Measurements from ENCODE around the gene MC1R.
A peak's percentile ranks its signal among the peaks of the same experiment; 100 is the strongest.

Gene MC1R

GRCh38 chr16:89944773-89945172, 26.1 kb downstream of the MC1R start:
- Histone ChIP-seq H3K27me3 (ENCODE audit: insufficient read depth, low read length) (peaks cover 35% of the 10 kb centered on the region), H3K36me3 (ENCODE audit: insufficient read depth, low read length) (no peaks in the 10 kb centered on the region), H3K9me3 (ENCODE audit: insufficient read depth, low read depth, low read length) (no peaks in the 10 kb centered on the region), H3K4me1 (ENCODE audit: insufficient read depth, low read length) (no peaks in the 10 kb centered on the region), H3K27ac (ENCODE audit: low read depth, low read length) (no peak overlapping the region), H3K9ac (ENCODE audit: low read depth, low read length) (no peak overlapping the region), H3K4me3 (ENCODE audit: low read length) (no peak overlapping the region)
- WGBS = 90% methylated on average over 5 of the region's 5 CpGs

- no peak overlapping the region for H3K4me3 ChIP-seq (ENCODE audit: low read length)
- H3K27me3 ChIP-seq (ENCODE audit: insufficient read depth, low read length) = peaks cover 38% of the 10 kb centered on the region
- no peaks in the 10 kb centered on the region for H3K4me1 ChIP-seq (ENCODE audit: insufficient read depth, low read length)
- 86% methylated on average over 5 of the region's 7 CpGs for WGBS
- no peak overlapping the region for H3K27ac ChIP-seq (ENCODE audit: low read depth, low read length)
- no peaks in the 10 kb centered on the region for H3K36me3 ChIP-seq (ENCODE audit: insufficient read depth, low read length)
- H3K9me3 ChIP-seq (ENCODE audit: insufficient read depth, low read depth, low read length) = no peaks in the 10 kb centered on the region
- no peak overlapping the region for H3K9ac ChIP-seq (ENCODE audit: low read depth, low read length)
Observed at GRCh38 chr16:89945654-89946053, 27.0 kb downstream of the MC1R start.

GRCh38 chr16:89946515-89946914, 27.9 kb downstream of the MC1R start:
- peaks cover 38% of the 10 kb centered on the region for H3K27me3 ChIP-seq (ENCODE audit: insufficient read depth, low read length)
- no peaks in the 10 kb centered on the region for H3K36me3 ChIP-seq (ENCODE audit: insufficient read depth, low read length)
- no peak overlapping the region for H3K4me3 ChIP-seq (ENCODE audit: low read length)
- H3K9ac ChIP-seq (ENCODE audit: low read depth, low read length) = no peak overlapping the region
- WGBS = 88% methylated on average over 5 of the region's 5 CpGs
- no peaks in the 10 kb centered on the region for H3K4me1 ChIP-seq (ENCODE audit: insufficient read depth, low read length)
- no peaks in the 10 kb centered on the region for H3K9me3 ChIP-seq (ENCODE audit: insufficient read depth, low read depth, low read length)
- H3K27ac ChIP-seq (ENCODE audit: low read depth, low read length) = no peak overlapping the region

GRCh38 chr16:89949121-89949742, 30.6 kb downstream of the MC1R start:
- 23% methylated on average over 55 of the region's 55 CpGs for WGBS
- peak overlapping the region; percentile 50; the same call in 1 of the 2 replicates for H3K9ac ChIP-seq (ENCODE audit: low read depth, low read length)
- H3K36me3 ChIP-seq (ENCODE audit: insufficient read depth, low read length) = no peaks in the 10 kb centered on the region
- H3K27me3 ChIP-seq (ENCODE audit: insufficient read depth, low read length) = peaks cover 38% of the 10 kb centered on the region
- H3K4me1 ChIP-seq (ENCODE audit: insufficient read depth, low read length) = no peaks in the 10 kb centered on the region
- H3K4me3 ChIP-seq (ENCODE audit: low read length) = peak overlapping the region; percentile 61
- no peak overlapping the region for H3K27ac ChIP-seq (ENCODE audit: low read depth, low read length)
- no peaks in the 10 kb centered on the region for H3K9me3 ChIP-seq (ENCODE audit: insufficient read depth, low read depth, low read length)

- Histone ChIP-seq H3K27me3 (ENCODE audit: insufficient read depth, low read length) (peaks cover 36% of the 10 kb centered on the region), H3K9me3 (ENCODE audit: insufficient read depth, low read depth, low read length) (no peaks in the 10 kb centered on the region), H3K27ac (ENCODE audit: low read depth, low read length) (no peak overlapping the region), H3K9ac (ENCODE audit: low read depth, low read length) (0 out of 2 replicates have a peak overlapping the region, but pooled peaks have one; percentile 50), H3K4me3 (ENCODE audit: low read length) (peak overlapping the region; percentile 61), H3K4me1 (ENCODE audit: insufficient read depth, low read length) (no peaks in the 10 kb centered on the region), H3K36me3 (ENCODE audit: insufficient read depth, low read length) (no peaks in the 10 kb centered on the region)
- WGBS = 89% methylated on average over 12 of the region's 12 CpGs
Observed at GRCh38 chr16:89949756-89950155, 31.1 kb downstream of the MC1R start.

- Histone ChIP-seq H3K9me3 (ENCODE audit: insufficient read depth, low read depth, low read length) (no peaks in the 10 kb centered on the region), H3K36me3 (ENCODE audit: insufficient read depth, low read length) (no peaks in the 10 kb centered on the region), H3K27me3 (ENCODE audit: insufficient read depth, low read length) (peaks cover 26% of the 10 kb centered on the region), H3K4me1 (ENCODE audit: insufficient read depth, low read length) (no peaks in the 10 kb centered on the region), H3K27ac (ENCODE audit: low read depth, low read length) (no peak overlapping the region), H3K9ac (ENCODE audit: low read depth, low read length) (no peak overlapping the region), H3K4me3 (ENCODE audit: low read length) (no peak overlapping the region)
- WGBS = 93% methylated on average over 5 of the region's 5 CpGs
Observed at GRCh38 chr16:89951509-89951908, 32.8 kb downstream of the MC1R start.

- Histone ChIP-seq H3K27me3 (ENCODE audit: insufficient read depth, low read length) (peaks cover 22% of the 10 kb centered on the region), H3K4me1 (ENCODE audit: insufficient read depth, low read length) (no peaks in the 10 kb centered on the region), H3K9me3 (ENCODE audit: insufficient read depth, low read depth, low read length) (no peaks in the 10 kb centered on the region), H3K27ac (ENCODE audit: low read depth, low read length) (no peak overlapping the region), H3K36me3 (ENCODE audit: insufficient read depth, low read length) (no peaks in the 10 kb centered on the region), H3K9ac (ENCODE audit: low read depth, low read length) (no peak overlapping the region), H3K4me3 (ENCODE audit: low read length) (no peak overlapping the region)
- 95% methylated on average over 12 of the region's 12 CpGs for WGBS
Observed at GRCh38 chr16:89952049-89952448, 33.4 kb downstream of the MC1R start.

- 93% methylated on average over 6 of the region's 6 CpGs for WGBS
Observed at GRCh38 chr16:89952551-89952950, 33.9 kb downstream of the MC1R start.

GRCh38 chr16:89953671-89954406, 35.2 kb downstream of the MC1R start:
- H3K9ac ChIP-seq (ENCODE audit: low read depth, low read length) = no peak overlapping the region
- H3K9me3 ChIP-seq (ENCODE audit: insufficient read depth, low read depth, low read length) = no peaks in the 10 kb centered on the region
- peaks cover 10% of the 10 kb centered on the region for H3K27me3 ChIP-seq (ENCODE audit: insufficient read depth, low read length)
- WGBS = 93% methylated on average over 11 of the region's 11 CpGs
- H3K36me3 ChIP-seq (ENCODE audit: insufficient read depth, low read length) = peaks cover 5% of the 10 kb centered on the region
- H3K4me1 ChIP-seq (ENCODE audit: insufficient read depth, low read length) = no peaks in the 10 kb centered on the region
- H3K27ac ChIP-seq (ENCODE audit: low read depth, low read length) = no peak overlapping the region
- no peak overlapping the region for H3K4me3 ChIP-seq (ENCODE audit: low read length)

More at GRCh38 chr16:89952551-89952950, 33.9 kb downstream of the MC1R start:
- H3K36me3 ChIP-seq (ENCODE audit: insufficient read depth, low read length) = no peaks in the 10 kb centered on the region
- no peaks in the 10 kb centered on the region for H3K9me3 ChIP-seq (ENCODE audit: insufficient read depth, low read depth, low read length)
- H3K4me1 ChIP-seq (ENCODE audit: insufficient read depth, low read length) = no peaks in the 10 kb centered on the region
- H3K9ac ChIP-seq (ENCODE audit: low read depth, low read length) = no peak overlapping the region
- peaks cover 17% of the 10 kb centered on the region for H3K27me3 ChIP-seq (ENCODE audit: insufficient read depth, low read length)
- no peak overlapping the region for H3K27ac ChIP-seq (ENCODE audit: low read depth, low read length)
- H3K4me3 ChIP-seq (ENCODE audit: low read length) = no peak overlapping the region

- Histone ChIP-seq H3K9me3 (ENCODE audit: insufficient read depth, low read depth, low read length) (no peaks in the 10 kb centered on the region), H3K4me3 (ENCODE audit: low read length) (no peak overlapping the region), H3K27ac (ENCODE audit: low read depth, low read length) (no peak overlapping the region), H3K4me1 (ENCODE audit: insufficient read depth, low read length) (no peaks in the 10 kb centered on the region), H3K9ac (ENCODE audit: low read depth, low read length) (no peak overlapping the region), H3K36me3 (ENCODE audit: insufficient read depth, low read length) (peaks cover 10% of the 10 kb centered on the region), H3K27me3 (ENCODE audit: insufficient read depth, low read length) (peaks cover 6% of the 10 kb centered on the region)
- 95% methylated on average over 15 of the region's 15 CpGs for WGBS
Observed at GRCh38 chr16:89954462-89954861, 35.8 kb downstream of the MC1R start.

- no peaks in the 10 kb centered on the region for H3K9me3 ChIP-seq (ENCODE audit: insufficient read depth, low read depth, low read length)
- H3K9ac ChIP-seq (ENCODE audit: low read depth, low read length) = no peak overlapping the region
- H3K4me1 ChIP-seq (ENCODE audit: insufficient read depth, low read length) = no peaks in the 10 kb centered on the region
- H3K27me3 ChIP-seq (ENCODE audit: insufficient read depth, low read length) = no peaks in the 10 kb centered on the region
- no peak overlapping the region for H3K27ac ChIP-seq (ENCODE audit: low read depth, low read length)
- peaks cover 10% of the 10 kb centered on the region for H3K36me3 ChIP-seq (ENCODE audit: insufficient read depth, low read length)
- H3K4me3 ChIP-seq (ENCODE audit: low read length) = no peak overlapping the region
- WGBS = 83% methylated on average over 13 of the region's 15 CpGs
Observed at GRCh38 chr16:89955001-89955685, 36.5 kb downstream of the MC1R start.

Measured in HUES64 (cell line).